ENCODE measurements around the gene STX3.
"Not testable (repeated sequence)": the region's sequence is repeated elsewhere in the genome, so short reads cannot be mapped to it uniquely, and the experiment has no call there.

STX3 gene

GRCh38 chr11:59758401-59759037 lies 3.3 kb downstream of the STX3 start:
- DNase-seq (ENCODE audit: low read depth) = no peak

DNA sequence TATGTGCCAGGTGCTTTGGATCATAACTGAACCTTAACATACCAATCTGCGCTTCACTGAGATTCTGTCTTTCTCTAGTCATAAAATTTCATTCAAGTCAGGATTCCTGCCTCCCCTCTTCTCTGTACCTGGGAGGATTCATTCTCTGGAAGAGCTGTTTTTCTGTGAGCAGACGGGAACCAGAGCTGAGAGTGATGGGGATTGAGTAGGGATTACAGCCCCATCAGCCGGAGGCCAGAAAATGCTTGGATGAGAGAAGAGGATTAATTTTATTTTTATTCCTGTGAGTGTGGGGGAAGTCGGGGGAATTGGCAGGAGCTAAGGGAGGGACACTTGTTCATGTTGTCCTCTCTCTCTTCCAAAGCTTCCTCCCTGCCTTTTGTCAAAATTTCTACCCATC lies 4.7 kb downstream of the STX3 start:
- no peak for DNase-seq (ENCODE audit: low read depth)

GRCh38 chr11:59760771-59761170 lies 5.6 kb downstream of the STX3 start:
- no peak for DNase-seq (ENCODE audit: low read depth)

DNA sequence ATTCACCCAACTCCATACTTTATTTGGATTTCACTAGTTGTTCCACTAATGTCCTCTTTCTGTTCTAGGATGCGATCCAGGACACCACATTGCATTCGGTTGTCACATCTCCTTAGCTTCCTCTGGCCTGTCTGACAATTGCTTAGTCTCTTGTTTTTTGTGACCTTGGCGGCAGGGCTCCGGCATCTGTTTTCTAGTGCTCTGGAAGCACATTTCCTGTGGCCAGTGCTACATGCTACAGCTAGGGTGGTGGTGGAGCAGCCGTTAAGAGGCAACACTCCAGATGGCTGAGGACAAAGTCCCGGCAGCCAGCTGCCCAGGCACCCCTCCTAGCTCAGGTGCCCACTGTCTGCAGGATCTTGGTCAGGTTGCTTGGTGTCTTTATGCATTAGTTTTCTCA lies 6.8 kb downstream of the STX3 start:
- DNase-seq (ENCODE audit: low read depth) = no peak

- no peak for DNase-seq (ENCODE audit: low read depth)
Observed at GRCh38 chr11:59765068-59765735, 10.0 kb downstream of the STX3 start.

DNA sequence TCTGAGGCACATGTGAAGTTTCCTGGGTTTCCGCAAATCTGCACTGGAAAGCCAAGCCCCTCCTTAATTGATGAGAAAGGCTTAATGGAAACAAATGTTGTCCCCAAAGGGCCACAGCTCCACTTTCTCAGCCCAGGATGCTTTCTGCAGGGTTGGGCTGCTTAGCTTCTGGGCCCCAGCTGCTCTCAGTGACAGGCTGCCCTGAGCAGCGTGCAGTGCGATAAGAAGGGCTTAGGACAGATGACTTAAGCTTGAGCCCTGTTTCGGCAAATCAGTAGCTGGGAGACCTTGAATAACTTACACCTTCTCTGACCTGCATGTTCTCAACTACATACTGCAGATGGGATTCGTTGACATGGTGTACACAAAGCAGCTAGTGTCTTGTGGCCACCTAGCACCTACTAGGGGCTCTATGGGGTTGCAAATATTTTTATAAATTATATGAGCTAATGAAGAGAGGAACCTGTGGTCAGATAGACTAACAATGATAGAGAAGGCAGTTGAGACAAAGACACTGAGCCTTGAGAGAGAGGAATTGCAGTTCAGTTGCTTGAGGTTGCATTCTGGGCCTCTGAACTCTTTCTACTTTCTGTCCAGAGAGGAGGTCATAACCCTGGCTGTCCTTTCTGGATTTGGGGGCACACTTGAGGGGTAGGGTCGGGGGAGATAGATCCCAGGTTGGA lies 11.5 kb downstream of the STX3 start:
- no peak for DNase-seq (ENCODE audit: low read depth)

GRCh38 chr11:59767225-59767611 lies 12.0 kb downstream of the STX3 start:
- DNase-seq (ENCODE audit: low read depth) = no peak

GRCh38 chr11:59769111-59769510 lies 13.9 kb downstream of the STX3 start:
- no peak for DNase-seq (ENCODE audit: low read depth)

- DNase-seq (ENCODE audit: low read depth) = no peak
Observed at GRCh38 chr11:59769828-59770227, 14.7 kb downstream of the STX3 start.

GRCh38 chr11:59770319-59770718 lies 15.1 kb downstream of the STX3 start:
- no peak for DNase-seq (ENCODE audit: low read depth)

GRCh38 chr11:59770869-59771268 lies 15.7 kb downstream of the STX3 start:
- no peak for DNase-seq (ENCODE audit: low read depth)

DNA sequence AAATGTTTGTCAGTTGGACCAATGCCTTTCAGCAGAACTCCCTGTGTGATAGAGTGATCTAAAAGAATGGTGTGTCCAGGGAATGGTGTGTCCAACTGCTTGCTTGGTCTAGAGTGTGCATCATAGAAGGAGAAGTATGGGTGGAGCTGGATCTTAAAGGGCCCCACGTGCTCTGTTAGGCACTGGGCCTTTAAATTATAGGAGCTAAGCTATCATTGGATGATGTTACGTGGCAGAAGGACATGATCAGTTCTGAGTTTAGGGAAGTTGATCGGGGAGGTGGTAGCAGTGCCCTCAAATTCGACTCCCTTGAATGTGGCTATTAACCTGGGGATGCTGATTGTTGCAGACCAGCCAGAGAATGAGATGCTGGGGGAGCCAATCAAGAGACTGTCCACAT lies 16.4 kb downstream of the STX3 start:
- DNase-seq (ENCODE audit: low read depth) = no peak

- no peak for DNase-seq (ENCODE audit: low read depth)
Observed at GRCh38 chr11:59773083-59773440, 17.9 kb downstream of the STX3 start.

- no peak for DNase-seq (ENCODE audit: low read depth)
Observed at GRCh38 chr11:59776210-59777066, 21.3 kb downstream of the STX3 start.

- no peak for DNase-seq (ENCODE audit: low read depth)
Observed at GRCh38 chr11:59777104-59777503, 21.9 kb downstream of the STX3 start.

DNA sequence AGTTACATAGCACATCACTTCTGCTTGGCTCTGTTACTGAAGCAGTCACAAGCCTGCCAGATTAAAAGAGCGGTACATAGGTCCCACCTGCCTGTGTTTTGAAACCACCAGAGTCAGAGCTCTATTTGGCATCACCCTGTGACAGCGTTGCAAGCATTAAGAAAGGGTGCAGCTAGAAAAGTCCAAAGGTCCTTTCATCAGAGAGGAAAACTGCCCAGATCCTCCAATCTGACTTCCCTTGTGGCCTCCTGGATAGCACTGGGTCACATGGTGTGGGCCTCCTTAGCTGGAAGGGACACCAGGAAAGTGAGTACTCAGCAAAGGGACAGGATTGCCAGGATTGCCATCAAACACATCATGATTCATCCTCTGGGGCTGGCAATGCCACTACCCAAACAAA lies 22.9 kb downstream of the STX3 start:
- DNase-seq (ENCODE audit: low read depth) = no peak

DNA sequence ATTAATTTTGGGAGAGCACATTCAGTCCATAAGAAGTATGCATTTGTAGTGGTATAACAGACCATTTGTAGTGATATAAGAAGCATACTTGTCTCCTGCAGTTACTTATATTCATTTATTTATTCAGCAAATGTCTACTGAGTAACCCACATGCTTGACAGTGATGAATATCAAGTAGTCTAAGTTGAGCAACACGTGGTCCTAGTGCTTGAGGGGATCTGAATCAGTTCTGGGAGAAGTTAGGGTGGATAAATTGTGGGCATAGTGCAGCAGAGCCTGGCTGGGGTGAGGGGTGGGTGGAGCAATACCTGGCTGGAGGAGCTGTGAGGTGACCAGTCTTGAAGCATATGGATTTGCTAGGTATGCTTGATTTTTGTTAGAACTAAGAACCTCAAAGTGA lies 24.3 kb downstream of the STX3 start:
- no peak for DNase-seq (ENCODE audit: low read depth)

DNA sequence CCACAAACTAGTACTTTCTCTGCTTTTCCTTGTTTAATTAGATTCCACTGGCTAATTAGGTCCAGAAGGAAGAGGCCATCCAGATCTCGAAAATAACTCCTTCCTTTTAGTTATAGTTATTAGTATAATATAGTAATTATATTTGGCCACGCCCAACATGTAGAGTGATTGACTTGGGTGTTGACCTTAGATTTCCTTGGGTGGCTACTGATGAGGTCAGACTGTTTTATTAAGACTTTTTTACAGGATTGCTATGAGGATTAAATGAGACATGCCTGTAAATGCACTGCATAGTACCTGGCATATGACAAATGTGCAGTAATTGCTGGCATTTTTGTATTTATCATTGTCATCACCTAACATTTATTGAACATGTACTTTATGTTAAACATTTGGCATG lies 26.9 kb downstream of the STX3 start:
- DNase-seq (ENCODE audit: low read depth) = no peak

GRCh38 chr11:59783632-59784090 lies 28.5 kb downstream of the STX3 start:
- no peak for DNase-seq (ENCODE audit: low read depth)

DNA sequence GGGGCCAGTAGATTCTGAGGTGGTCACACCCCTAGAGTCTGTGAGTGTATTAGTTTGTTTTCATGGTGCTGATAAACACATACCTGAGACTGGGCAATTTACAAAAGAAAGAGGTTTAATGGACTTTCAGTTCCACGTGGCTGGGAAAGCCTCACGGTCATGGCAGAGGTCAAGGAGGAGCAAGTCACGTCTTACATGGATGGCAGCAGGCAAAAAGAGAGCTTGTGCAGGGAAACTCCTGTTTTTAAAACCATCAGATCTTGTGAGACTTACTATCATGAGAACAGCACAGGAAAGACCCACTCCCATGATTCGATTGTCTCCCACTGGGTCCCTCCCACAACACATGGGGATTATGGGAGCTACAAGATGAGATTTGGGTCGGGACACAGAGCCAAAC lies 29.3 kb downstream of the STX3 start:
- not testable (repeated sequence) for DNase-seq (ENCODE audit: low read depth)

- no peak for DNase-seq (ENCODE audit: low read depth)
Observed at GRCh38 chr11:59785818-59786217, 30.6 kb downstream of the STX3 start.

DNA sequence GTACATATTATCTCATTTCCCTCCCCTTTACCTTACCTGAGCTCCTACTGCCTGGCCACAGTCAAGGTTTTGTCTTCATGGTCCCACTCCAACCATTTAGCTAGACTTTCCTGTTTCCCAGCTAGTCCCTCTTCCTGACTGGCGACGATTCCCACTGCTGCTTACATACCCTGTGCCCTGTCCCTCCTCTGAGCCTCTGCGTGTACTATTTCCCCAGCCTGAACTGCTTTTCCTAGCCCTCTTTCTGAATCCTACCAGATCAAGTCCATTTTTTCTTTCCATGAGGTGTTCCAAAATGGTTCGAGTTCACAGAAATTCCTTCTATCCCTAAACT lies 32.0 kb downstream of the STX3 start:
- DNase-seq (ENCODE audit: low read depth) = no peak

DNA sequence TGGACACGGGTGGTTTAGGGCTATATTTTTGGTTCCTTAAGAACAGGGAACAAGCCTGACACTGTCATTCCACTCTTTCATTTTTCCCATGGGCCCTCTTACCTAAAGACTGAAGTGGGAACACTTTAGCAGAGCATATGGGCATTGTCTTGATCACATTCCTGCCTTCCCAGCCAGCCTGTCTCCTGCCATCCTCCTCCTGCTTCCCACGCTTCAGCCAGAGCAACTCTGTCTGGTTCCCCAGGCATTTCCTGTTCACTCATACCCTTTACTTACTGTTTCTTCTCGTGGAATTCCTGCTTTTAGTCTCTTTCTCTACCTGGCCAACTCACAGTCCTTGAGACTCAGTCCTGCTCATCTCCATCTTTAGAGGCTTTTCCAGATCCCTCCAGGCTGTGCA lies 32.6 kb downstream of the STX3 start:
- no peak for DNase-seq (ENCODE audit: low read depth)

Data from stimulated activated CD8-positive, alpha-beta memory T cell treated with anti-CD3 and anti-CD28 coated beads, Interleukin-12 subunit alpha, Interleukin-12 subunit beta, amount 100 ng/mL, for 1 hour (primary cell).